ENCODE data around the gene SKI.

The SKI gene

GRCh38 chr1:2232255-2232915 is 4.3 kb downstream of the SKI start:
- Histone ChIP-seq H3K9me3 (ENCODE audit: control insufficient read depth, low read length) (no peaks in the 10 kb centered on the region), H3K27ac (ENCODE audit: low read depth, low read length, severe bottlenecking) (no peak overlapping the region), H3K4me3 (ENCODE audit: extremely low read depth, insufficient read depth, low read length, poor library complexity, severe bottlenecking) (peak overlapping the region; percentile 83), H3K36me3 (ENCODE audit: control insufficient read depth, insufficient read depth, low read length) (peaks cover 56% of the 10 kb centered on the region), H3K4me1 (ENCODE audit: control insufficient read depth, insufficient read depth, low read length, poor library complexity, severe bottlenecking) (peaks cover 30% of the 10 kb centered on the region)
- WGBS, 2 experiments (ENCODE audit: insufficient coverage in 2 of 2): 76 to 93% methylated on average over 13 to 14 of the region's 17 CpGs

- Histone ChIP-seq H3K9me3 (ENCODE audit: control insufficient read depth, low read length) (no peaks in the 10 kb centered on the region), H3K27ac (ENCODE audit: low read depth, low read length, severe bottlenecking) (no peak overlapping the region), H3K4me3 (ENCODE audit: extremely low read depth, insufficient read depth, low read length, poor library complexity, severe bottlenecking) (no peak overlapping the region), H3K36me3 (ENCODE audit: control insufficient read depth, insufficient read depth, low read length) (peaks cover 59% of the 10 kb centered on the region), H3K4me1 (ENCODE audit: control insufficient read depth, insufficient read depth, low read length, poor library complexity, severe bottlenecking) (peaks cover 30% of the 10 kb centered on the region)
- 91 to 92% methylated on average over 15 to 17 of the region's 23 CpGs for WGBS, 2 experiments (ENCODE audit: insufficient coverage in 2 of 2)
Observed at GRCh38 chr1:2232916-2233438, 4.9 kb downstream of the SKI start.

DNA sequence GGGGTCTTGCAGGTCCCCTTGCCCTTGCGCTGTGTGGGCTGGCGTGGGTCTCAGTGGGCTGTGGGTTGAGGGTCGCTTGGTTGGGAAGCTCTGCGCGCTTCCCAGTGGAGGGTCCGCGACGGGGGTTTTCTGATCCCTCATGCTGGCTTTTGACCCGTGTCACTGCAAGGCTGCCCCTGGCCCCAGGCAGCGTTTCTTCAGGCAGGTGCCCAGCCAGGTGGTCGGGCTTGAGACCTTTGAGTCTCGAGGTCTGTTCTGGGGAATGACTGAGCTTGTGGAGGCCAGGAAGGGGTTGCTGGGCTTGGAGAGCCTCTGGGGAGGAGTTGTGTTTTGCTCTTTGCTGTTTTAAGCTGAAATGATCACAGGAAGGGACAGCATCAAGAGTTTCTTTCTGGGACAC is 5.3 kb downstream of the SKI start:
- H3K4me3 ChIP-seq (ENCODE audit: extremely low read depth, insufficient read depth, low read length, poor library complexity, severe bottlenecking): no peak overlapping the region
- H3K9me3 ChIP-seq (ENCODE audit: control insufficient read depth, low read length): no peaks in the 10 kb centered on the region
- peaks cover 30% of the 10 kb centered on the region for H3K4me1 ChIP-seq (ENCODE audit: control insufficient read depth, insufficient read depth, low read length, poor library complexity, severe bottlenecking)
- no peak overlapping the region for H3K27ac ChIP-seq (ENCODE audit: low read depth, low read length, severe bottlenecking)
- WGBS, 2 experiments (ENCODE audit: insufficient coverage in 2 of 2): 89 to 91% methylated on average over 12 of the region's 12 CpGs
- peaks cover 61% of the 10 kb centered on the region for H3K36me3 ChIP-seq (ENCODE audit: control insufficient read depth, insufficient read depth, low read length)

GRCh38 chr1:2233997-2234761 is 6.1 kb downstream of the SKI start:
- H3K4me1 ChIP-seq (ENCODE audit: control insufficient read depth, insufficient read depth, low read length, poor library complexity, severe bottlenecking): peaks cover 30% of the 10 kb centered on the region
- no peak overlapping the region for H3K27ac ChIP-seq (ENCODE audit: low read depth, low read length, severe bottlenecking)
- 85 to 87% methylated on average over 24 to 27 of the region's 27 CpGs for WGBS, 2 experiments (ENCODE audit: insufficient coverage in 2 of 2)
- H3K36me3 ChIP-seq (ENCODE audit: control insufficient read depth, insufficient read depth, low read length): peaks cover 62% of the 10 kb centered on the region
- H3K9me3 ChIP-seq (ENCODE audit: control insufficient read depth, low read length): no peaks in the 10 kb centered on the region
- H3K4me3 ChIP-seq (ENCODE audit: extremely low read depth, insufficient read depth, low read length, poor library complexity, severe bottlenecking): no peak overlapping the region

DNA sequence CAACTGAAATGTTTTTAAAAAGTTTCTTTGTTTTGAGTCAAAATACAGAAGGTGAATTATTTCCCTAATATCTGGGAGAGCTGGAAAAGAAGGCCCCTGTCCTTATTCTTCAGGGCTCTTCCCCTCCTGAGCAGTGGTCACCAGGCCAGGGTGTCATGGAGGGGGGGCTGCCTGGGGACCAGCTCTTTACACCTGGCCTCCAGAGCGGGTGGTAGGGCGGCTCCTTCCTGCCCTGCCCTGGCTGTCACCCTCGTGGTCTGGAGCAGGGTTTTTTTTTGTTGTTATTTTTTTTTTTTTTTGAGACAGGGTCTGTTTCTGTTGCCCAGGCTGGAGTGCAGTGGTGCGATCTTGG is 6.6 kb downstream of the SKI start:
- H3K4me1 ChIP-seq (ENCODE audit: control insufficient read depth, insufficient read depth, low read length, poor library complexity, severe bottlenecking): peaks cover 30% of the 10 kb centered on the region
- H3K27ac ChIP-seq (ENCODE audit: low read depth, low read length, severe bottlenecking): no peak overlapping the region
- 80 to 100% methylated on average over 1 of the region's 4 CpGs for WGBS, 2 experiments (ENCODE audit: insufficient coverage in 2 of 2)
- no peak overlapping the region for H3K4me3 ChIP-seq (ENCODE audit: extremely low read depth, insufficient read depth, low read length, poor library complexity, severe bottlenecking)
- peaks cover 61% of the 10 kb centered on the region for H3K36me3 ChIP-seq (ENCODE audit: control insufficient read depth, insufficient read depth, low read length)
- H3K9me3 ChIP-seq (ENCODE audit: control insufficient read depth, low read length): no peaks in the 10 kb centered on the region

GRCh38 chr1:2235300-2235998 is 7.3 kb downstream of the SKI start:
- 96 to 97% methylated on average over 21 to 22 of the region's 22 CpGs for WGBS, 2 experiments (ENCODE audit: insufficient coverage in 2 of 2)
- Histone ChIP-seq H3K4me3 (ENCODE audit: extremely low read depth, insufficient read depth, low read length, poor library complexity, severe bottlenecking) (no peak overlapping the region), H3K4me1 (ENCODE audit: control insufficient read depth, insufficient read depth, low read length, poor library complexity, severe bottlenecking) (peaks cover 30% of the 10 kb centered on the region)

DNA sequence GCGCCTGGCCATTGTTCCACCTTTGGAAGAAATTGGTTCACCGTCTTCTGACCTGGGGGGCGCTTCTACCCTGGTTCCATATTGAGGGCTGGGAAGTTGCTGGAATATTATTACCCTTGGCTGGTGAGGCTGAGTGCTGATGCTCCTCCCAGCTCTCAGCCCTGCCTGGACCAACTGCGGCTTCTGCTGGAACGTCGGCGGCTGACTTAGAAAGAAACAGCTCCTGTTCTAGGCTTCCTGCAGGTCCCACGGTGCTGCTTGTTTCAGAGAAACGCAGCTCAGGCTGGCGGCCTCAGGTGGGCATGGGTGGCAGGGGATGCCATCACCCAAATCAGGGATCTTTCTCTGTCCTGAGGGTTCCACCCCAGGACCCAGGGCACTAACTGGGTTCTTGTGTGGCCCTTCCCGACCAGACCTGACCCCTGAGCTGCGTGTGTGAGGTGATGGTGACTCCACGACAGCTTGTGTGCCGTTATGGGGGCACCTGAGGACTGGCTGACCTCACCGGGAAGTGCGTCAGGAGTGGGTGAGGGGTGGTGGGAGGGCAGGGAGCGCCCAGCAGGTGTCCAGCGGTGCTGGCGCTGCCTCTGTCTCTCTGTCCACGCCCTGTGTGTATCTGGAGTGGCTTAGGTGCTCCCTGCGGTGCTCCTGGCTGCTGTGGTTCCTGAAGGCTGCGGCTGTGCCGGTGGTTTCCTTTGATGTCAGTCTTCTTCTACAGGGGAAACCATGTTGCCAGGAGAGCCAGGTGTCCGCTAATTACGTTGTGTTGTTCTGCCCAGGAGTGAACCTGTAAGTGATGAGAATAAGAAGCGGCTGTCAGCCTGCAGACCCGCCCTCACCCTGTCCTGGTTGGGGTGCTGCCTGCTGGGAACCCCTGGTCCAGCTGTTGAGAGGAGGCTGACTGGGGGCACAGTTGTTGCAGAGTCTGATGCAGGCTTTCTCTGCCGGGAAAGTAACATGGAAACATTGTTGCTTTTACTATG is 8.9 kb downstream of the SKI start:
- Histone ChIP-seq H3K4me1 (ENCODE audit: control insufficient read depth, insufficient read depth, low read length, poor library complexity, severe bottlenecking) (peaks cover 22% of the 10 kb centered on the region), H3K9me3 (ENCODE audit: control insufficient read depth, low read length) (no peaks in the 10 kb centered on the region), H3K4me3 (ENCODE audit: extremely low read depth, insufficient read depth, low read length, poor library complexity, severe bottlenecking) (no peak overlapping the region), H3K36me3 (ENCODE audit: control insufficient read depth, insufficient read depth, low read length) (peaks cover 64% of the 10 kb centered on the region), H3K27ac (ENCODE audit: low read depth, low read length, severe bottlenecking) (no peak overlapping the region)
- WGBS, 2 experiments (ENCODE audit: insufficient coverage in 2 of 2): 91 to 93% methylated on average over 26 to 28 of the region's 28 CpGs

More at GRCh38 chr1:2235300-2235998, 7.3 kb downstream of the SKI start:
- no peaks in the 10 kb centered on the region for H3K9me3 ChIP-seq (ENCODE audit: control insufficient read depth, low read length)
- H3K36me3 ChIP-seq (ENCODE audit: control insufficient read depth, insufficient read depth, low read length): peaks cover 63% of the 10 kb centered on the region
- no peak overlapping the region for H3K27ac ChIP-seq (ENCODE audit: low read depth, low read length, severe bottlenecking)

GRCh38 chr1:2237773-2238172 is 9.7 kb downstream of the SKI start:
- Histone ChIP-seq H3K27ac (ENCODE audit: low read depth, low read length, severe bottlenecking) (no peak overlapping the region), H3K9me3 (ENCODE audit: control insufficient read depth, low read length) (no peaks in the 10 kb centered on the region), H3K4me1 (ENCODE audit: control insufficient read depth, insufficient read depth, low read length, poor library complexity, severe bottlenecking) (peaks cover 16% of the 10 kb centered on the region), H3K4me3 (ENCODE audit: extremely low read depth, insufficient read depth, low read length, poor library complexity, severe bottlenecking) (no peak overlapping the region), H3K36me3 (ENCODE audit: control insufficient read depth, insufficient read depth, low read length) (peaks cover 63% of the 10 kb centered on the region)
- 90 to 92% methylated on average over 14 to 18 of the region's 19 CpGs for WGBS, 2 experiments (ENCODE audit: insufficient coverage in 2 of 2)

DNA sequence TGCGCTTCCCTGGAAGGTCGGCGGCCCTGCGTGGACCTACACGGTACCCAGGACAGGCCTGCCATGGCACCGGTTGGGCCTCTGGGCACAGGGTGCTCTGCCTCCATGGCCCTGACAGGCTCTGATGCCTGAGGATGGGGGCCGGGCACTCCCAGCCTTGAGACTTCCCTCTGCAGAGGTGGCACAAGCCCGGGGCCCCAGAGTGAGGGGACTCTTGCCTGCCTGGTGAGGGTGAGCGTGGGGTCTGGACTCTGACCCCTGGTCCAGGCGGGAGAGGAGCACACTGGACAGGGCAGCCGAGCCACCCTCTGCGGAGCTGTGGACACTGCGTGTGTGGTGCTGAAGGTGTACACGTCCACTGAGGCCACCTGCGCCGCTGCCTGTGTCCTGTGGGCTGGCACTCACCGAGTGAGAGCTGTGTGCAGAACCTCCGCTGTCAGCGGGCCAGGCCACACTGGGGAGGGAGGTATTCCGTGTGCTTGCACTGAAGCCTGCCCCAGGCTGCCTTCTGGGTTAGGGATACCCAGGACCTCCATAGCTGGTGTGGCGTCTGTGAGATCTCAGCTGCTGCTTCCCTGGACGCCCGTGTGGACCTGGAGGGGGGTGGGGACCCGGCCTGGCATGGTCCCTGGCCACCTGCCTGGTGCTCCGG is 10.4 kb downstream of the SKI start:
- Histone ChIP-seq H3K9me3 (ENCODE audit: control insufficient read depth, low read length) (no peaks in the 10 kb centered on the region), H3K4me1 (ENCODE audit: control insufficient read depth, insufficient read depth, low read length, poor library complexity, severe bottlenecking) (peaks cover 9% of the 10 kb centered on the region), H3K4me3 (ENCODE audit: extremely low read depth, insufficient read depth, low read length, poor library complexity, severe bottlenecking) (no peak overlapping the region), H3K36me3 (ENCODE audit: control insufficient read depth, insufficient read depth, low read length) (peaks cover 63% of the 10 kb centered on the region), H3K27ac (ENCODE audit: low read depth, low read length, severe bottlenecking) (no peak overlapping the region)
- WGBS, 2 experiments (ENCODE audit: insufficient coverage in 2 of 2): 97 to 98% methylated on average over 22 to 24 of the region's 25 CpGs

All from mesodermal cell (in vitro differentiated cells).